Measurements from ENCODE around the gene CLDN16.

GRCh38 chr3:190436331-190436730, 48.4 kb downstream of the CLDN16 start:
- TF ChIP-seq ZNF274 (IDR thresholded peaks at IDR 0.05; ENCODE audit: low read depth, low read length) (no peak), YY1 (IDR thresholded peaks at IDR 0.05; ENCODE audit: insufficient read depth, insufficient read length) (no peak), SUZ12 (IDR thresholded peaks at IDR 0.05; ENCODE audit: extremely low read depth, insufficient read depth, insufficient read length) (no peak)

All from NT2/D1 (cell line).